ENCODE results near the gene IKZF2.

GRCh38 chr2:213017404-213017803 lies 134.0 kb downstream of the IKZF2 start:
- TF ChIP-seq CTCF (IDR thresholded peaks at IDR 0.05) (no peak), POLR2A (IDR thresholded peaks at IDR 0.05) (no peak)

Data from uterus (tissue), 2 donors.